Left forelimb (tissue), 1 donor: ENCODE data around the gene CCDC112.
"Not testable (repeated sequence)": the region's sequence is repeated elsewhere in the genome, so short reads cannot be mapped to it uniquely, and the experiment has no call there.

Experiments
- DNase-seq: peaks from one replicate; pipeline ENCODE4 v3.0.0-alpha.2; 2018; ENCODE audit warnings: low spot score

The CCDC112 gene, protein sequence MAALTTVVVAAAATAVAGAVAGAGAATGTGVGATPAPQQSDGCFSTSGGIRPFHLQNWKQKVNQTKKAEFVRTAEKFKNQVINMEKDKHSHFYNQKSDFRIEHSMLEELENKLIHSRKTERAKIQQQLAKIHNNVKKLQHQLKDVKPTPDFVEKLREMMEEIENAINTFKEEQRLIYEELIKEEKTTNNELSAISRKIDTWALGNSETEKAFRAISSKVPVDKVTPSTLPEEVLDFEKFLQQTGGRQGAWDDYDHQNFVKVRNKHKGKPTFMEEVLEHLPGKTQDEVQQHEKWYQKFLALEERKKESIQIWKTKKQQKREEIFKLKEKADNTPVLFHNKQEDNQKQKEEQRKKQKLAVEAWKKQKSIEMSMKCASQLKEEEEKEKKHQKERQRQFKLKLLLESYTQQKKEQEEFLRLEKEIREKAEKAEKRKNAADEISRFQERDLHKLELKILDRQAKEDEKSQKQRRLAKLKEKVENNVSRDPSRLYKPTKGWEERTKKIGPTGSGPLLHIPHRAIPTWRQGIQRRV

GRCh38 chr5:115296124-115297022 is at the start of gene CCDC112:
Gene CCDC112 (minus strand): TSS chr5:115296654. CDS start chr5:115296543, 111 bp downstream.
- peak; percentile 75 for DNase-seq

- no peak for DNase-seq
These were observed 48.9 kb upstream of the CCDC112 start for GRCh38 chr5:115345344-115345743.

DNA sequence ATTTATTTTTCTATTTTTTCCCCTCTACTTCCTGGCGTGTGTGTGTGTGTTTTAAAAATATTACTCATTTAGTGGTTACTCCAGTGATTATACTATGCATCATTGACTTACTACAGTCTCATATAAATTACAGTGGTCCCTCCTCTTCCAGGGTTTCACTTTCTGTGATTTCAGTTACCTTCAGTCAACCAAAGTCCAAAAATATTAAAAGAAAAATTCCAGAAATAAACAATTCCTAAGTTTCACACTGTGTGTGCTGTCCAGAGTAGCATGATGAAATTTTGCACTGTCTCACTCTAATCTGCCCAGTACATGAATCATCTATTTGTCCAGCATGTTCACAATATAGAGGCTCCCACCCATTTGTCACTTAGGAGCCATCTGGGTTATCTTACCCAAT is 47.4 kb upstream of the CCDC112 start:
- DNase-seq = no peak

- no peak for DNase-seq
These were observed 46.3 kb upstream of the CCDC112 start for GRCh38 chr5:115342590-115343377.

- DNase-seq = no peak
These were observed 45.3 kb upstream of the CCDC112 start for GRCh38 chr5:115341745-115342144.

DNA sequence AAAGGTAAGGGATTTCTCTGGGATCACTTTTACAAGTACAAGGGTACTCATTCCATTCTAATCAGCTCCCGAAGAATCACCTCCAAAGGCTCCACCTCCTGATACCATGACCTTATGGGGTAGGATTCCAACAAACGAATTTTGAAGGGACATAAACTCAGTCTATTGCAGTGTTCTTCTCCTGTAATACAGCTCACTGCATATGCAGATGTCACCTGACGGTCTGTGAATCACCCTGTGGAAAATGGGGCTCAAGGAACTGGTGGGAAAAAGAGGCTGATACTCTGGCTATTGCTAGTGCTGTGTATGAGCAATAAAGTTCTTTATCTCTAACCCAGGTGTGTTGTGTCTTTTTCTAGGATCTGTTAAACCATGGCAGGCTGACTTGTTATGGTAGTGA is 42.4 kb upstream of the CCDC112 start:
- no peak for DNase-seq

DNA sequence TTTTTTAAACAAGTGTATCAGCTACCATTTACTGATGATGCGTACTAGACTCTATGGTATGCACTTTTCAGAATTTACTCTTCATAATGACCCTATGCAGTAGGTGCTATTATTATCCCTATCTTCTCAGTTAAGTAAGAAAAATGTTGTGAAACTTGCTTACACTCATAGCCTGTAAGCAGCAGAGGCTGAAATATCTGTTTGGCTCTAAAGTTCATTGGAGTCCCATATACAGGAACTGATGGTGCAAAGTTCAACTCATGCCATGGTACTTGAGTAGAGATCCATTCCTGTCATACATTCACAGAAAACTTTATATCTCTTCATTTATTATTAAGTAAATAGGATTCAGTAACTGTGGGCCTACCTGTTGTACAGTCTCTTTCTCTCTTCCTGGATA is 41.4 kb upstream of the CCDC112 start:
- no peak for DNase-seq

DNA sequence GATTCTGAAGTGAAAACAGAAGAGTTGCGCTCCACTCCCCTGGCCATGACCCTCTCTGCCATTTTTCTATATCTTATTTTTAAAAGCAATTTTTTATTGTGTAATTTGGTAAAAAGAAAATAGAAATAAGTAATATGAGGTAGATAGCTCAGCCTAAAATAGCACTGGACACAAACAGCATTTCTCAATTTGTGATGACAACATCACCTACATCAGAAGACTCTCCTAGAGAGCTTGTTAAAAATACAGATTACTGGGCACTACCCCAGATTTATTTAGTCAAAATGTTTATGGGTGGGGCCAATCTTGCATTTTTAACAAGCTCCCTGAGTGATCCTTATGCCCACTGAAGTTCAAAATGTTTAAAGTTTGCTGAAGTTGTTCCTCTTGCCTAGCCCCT is 40.5 kb upstream of the CCDC112 start:
- no peak for DNase-seq

GRCh38 chr5:115336201-115336720 is 39.8 kb upstream of the CCDC112 start:
- DNase-seq = no peak

- DNase-seq = no peak
These were observed 38.8 kb upstream of the CCDC112 start for GRCh38 chr5:115335301-115335700.

- DNase-seq = no peak
These were observed 36.7 kb upstream of the CCDC112 start for GRCh38 chr5:115333164-115333563.

DNA sequence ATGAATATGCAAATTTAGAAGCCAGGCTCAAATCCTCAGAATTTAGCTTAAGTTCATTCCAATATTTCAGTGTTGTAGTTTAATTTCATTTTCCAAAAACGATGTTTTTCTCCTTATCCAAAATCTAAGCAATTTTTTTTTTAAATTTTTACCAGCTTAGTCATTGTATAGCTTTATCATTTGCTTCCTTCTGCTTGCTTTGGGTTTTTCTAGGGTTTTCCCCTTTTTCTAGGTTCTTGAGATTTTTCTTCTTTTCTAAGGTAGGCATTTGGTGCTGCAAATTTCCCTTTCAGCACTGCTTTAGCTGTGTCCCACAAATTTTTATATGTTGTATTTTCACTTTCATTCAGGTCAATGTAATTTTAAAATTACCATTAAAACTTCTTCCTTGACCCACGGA is 34.4 kb upstream of the CCDC112 start:
- no peak for DNase-seq

DNA sequence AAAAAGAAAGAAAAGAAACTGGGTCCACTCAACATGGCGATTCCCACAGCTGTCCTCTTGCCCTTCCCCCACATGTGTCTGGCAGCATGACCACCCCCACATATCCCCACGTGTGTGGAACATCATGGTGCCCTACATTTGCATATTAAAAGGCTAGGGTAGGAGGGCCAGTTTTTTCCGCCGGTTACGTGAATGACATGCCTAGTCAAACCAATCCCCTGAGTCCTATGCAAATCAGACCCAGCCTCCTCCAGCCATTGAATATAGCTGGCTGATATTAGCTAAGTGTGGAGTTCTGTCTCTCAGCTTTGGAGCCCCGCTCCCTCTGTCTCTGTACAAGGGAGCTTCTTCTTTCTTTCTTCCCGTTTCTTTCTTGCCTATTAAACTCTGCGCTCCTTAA is 33.0 kb upstream of the CCDC112 start:
- DNase-seq = no peak

- DNase-seq = not testable (repeated sequence)
These were observed 32.3 kb upstream of the CCDC112 start for GRCh38 chr5:115328617-115329274.

DNA sequence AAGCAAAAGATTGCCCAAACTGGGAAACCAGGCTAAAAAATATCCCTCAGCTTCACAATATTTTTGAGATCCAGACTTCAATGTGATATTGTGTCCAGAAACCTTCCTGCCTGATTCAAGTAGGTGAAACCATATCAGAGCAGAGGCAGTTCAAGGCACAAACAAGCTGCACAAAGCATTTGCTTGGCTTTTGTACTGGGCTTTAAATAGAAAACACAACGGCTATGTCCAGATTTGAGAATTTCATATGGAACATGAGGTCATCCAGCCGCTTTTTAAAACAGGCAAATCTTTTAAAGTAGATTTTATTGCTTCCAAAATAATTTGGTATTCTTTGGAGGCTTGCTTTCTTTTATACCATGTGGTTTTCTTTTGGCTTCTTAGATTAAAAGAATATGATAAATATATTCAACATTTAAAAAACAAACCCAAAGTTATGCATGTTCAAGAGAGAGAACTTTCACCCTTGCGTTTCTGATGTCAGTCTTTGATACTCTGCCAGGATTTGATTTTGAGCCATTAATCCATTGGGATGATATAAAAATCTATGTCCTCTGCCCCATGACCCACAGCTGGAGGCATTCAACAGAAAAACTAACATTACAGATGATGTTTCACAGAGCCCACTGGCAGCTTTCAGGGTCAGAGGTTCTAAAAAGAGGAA is 29.0 kb upstream of the CCDC112 start:
- DNase-seq = no peak

GRCh38 chr5:115324021-115324420 is 27.6 kb upstream of the CCDC112 start:
- DNase-seq = no peak

DNA sequence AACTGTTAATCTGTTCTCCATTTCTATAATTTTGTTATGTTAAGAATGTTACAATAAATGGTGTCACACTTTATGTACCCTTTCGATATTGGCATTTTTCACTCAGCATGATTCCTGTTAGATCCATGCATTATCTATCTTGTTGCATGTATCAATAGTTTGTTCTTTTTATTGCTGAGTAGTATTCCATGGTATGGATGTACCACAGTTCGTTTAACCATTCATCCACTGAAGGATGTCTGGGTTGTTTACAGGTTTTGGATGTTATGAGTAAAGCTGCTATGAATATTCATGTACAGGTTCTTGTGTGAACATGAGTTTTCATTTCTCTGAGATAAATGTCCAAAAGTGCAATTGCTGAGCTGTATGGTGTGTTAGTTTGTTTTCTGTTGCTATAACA is 26.3 kb upstream of the CCDC112 start:
- DNase-seq = no peak

GRCh38 chr5:115321309-115321708 is 24.9 kb upstream of the CCDC112 start:
- no peak for DNase-seq

DNA sequence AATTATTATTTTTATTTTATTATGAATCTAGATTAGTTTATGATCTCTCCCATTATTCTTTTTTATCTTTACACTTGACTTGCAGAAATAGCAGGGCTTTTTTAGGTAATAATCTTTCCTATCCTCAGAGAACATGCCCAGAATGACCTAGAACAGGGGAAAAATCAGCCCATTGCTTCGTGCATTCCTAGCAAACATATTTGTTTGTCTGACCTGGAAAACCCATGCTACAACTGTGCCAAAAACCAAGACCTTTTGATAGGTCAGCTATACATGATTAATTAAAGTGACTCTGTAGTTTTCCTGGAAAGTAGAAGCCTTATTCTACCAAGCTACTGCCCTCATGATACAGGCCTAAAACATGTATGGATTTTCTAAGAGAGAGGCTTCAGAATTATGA is 24.1 kb upstream of the CCDC112 start:
- no peak for DNase-seq

DNA sequence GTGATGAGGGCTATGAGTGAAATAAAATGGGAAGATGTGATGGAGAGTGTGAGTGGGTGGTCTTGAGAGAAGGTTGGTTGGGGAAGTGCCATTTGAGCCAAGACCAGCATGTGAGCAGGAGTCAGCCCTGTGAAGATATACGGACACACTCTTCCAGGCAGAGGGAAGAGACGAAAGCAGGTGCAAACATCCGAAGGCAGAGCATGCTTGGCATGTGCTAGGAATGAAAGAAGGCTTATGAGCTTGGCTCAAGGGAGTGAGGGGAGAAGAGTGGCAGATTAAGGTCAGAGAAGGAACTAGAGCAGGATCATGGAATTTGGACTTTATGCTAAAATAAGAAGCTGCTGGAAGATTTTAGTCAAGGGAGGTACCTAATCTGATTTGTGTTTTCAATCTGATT is 23.6 kb upstream of the CCDC112 start:
- DNase-seq = no peak

- no peak for DNase-seq
These were observed 22.6 kb upstream of the CCDC112 start for GRCh38 chr5:115319007-115319406.
